ENCODE results near the gene TTC21A. TPM values are rescaled to one million over a fixed set of nuclear protein-coding genes. Genes with fewer than 3 reads are reported as not detected.
A peak's percentile ranks its signal among the peaks of the same experiment; 100 is the strongest.

TTC21A gene
- total RNA-seq, 1 experiment from 2014 or later = 1.7 TPM

DNA sequence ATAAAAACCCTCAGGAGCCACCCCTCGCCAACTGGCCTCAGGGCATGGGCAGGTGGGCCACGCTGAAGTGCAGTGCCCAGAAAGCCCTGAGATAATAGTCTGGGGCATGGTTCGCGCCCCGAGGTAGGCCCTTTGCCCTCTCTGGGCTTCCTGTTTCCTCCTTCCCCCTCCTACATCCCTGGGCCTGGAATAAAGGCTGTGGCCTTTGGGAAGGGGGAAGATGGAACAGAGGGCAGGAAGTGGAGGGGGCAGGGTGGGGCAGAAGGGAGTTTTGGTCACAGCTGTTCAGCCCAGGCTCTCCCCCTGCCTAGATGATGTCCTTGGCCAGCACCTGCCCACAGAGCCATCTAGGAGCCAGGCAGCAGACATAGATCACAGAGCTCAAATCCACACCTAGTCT, 34.6 kb downstream of the TTC21A start:
- Histone ChIP-seq H2BK15ac (ENCODE audit: low read depth, low read length) (no peak overlapping the region), H3K18ac (ENCODE audit: insufficient read length, low read depth, low read length) (no peak overlapping the region), H3K14ac (ENCODE audit: insufficient read depth, low read length) (no peak overlapping the region), H3K23ac (ENCODE audit: insufficient read length, low read depth, low read length) (no peak overlapping the region), H4K8ac (replicated peaks; ENCODE audit: insufficient read length, low read depth, low read length) (no peak overlapping the region), H3K9ac (ENCODE audit: extremely low read depth, insufficient read length, low read length) (no peak overlapping the region), H3K27me3 (ENCODE audit: insufficient read depth, low read length) (no peaks in the 10 kb centered on the region), H2AFZ (ENCODE audit: low read length) (no peak overlapping the region), H2BK120ac (ENCODE audit: low read depth, low read length, poor library complexity, severe bottlenecking) (no peak overlapping the region), H3K9me3 (ENCODE audit: control insufficient read depth, low read depth, low read length) (no peaks in the 10 kb centered on the region), H3T11ph (ENCODE audit: low read length) (no peak overlapping the region), H2BK12ac (ENCODE audit: insufficient read length, low read depth, low read length) (no peak overlapping the region), H2AK5ac (ENCODE audit: insufficient read length, low read length) (no peak overlapping the region), H3K4ac (ENCODE audit: low read depth, low read length) (no peak overlapping the region), H4K20me1 (ENCODE audit: control insufficient read depth, insufficient read depth, insufficient read length) (no peaks in the 10 kb centered on the region), H3K56ac (ENCODE audit: insufficient read length, low read depth, low read length) (no peak overlapping the region), H2BK5ac (ENCODE audit: insufficient read length, low read length) (no peak overlapping the region), H3K23me2 (ENCODE audit: insufficient read length, low read depth, low read length, poor library complexity, severe bottlenecking) (no peaks in the 10 kb centered on the region), H3K79me1 (ENCODE audit: insufficient read depth, low read depth, low read length, poor library complexity, severe bottlenecking) (no peaks in the 10 kb centered on the region), H3K4me1 (ENCODE audit: insufficient read depth, low read length) (peaks cover 5% of the 10 kb centered on the region; the same call in 1 of the 2 replicates), H3K79me2 (ENCODE audit: insufficient read depth, low read length) (no peaks in the 10 kb centered on the region), H2BK20ac (ENCODE audit: low read depth, low read length, poor library complexity, severe bottlenecking) (no peak overlapping the region), H3K27ac (ENCODE audit: insufficient read length, low read depth, low read length) (no peak overlapping the region), H4K5ac (ENCODE audit: insufficient read length, low read depth, low read length) (no peak overlapping the region), H3K4me2 (ENCODE audit: insufficient read depth, insufficient read length, low read length) (no peak overlapping the region), H4K91ac (ENCODE audit: insufficient read length, low read depth, low read length) (no peak overlapping the region)
- H3K4me1 Mint-ChIP-seq = peaks cover 7 to 12% of the 10 kb centered on the region in 2 experiments
- no peak for DNase-seq
- no peak overlapping the region for H3K4me3 Mint-ChIP-seq
- TF ChIP-seq, protein P1, sequence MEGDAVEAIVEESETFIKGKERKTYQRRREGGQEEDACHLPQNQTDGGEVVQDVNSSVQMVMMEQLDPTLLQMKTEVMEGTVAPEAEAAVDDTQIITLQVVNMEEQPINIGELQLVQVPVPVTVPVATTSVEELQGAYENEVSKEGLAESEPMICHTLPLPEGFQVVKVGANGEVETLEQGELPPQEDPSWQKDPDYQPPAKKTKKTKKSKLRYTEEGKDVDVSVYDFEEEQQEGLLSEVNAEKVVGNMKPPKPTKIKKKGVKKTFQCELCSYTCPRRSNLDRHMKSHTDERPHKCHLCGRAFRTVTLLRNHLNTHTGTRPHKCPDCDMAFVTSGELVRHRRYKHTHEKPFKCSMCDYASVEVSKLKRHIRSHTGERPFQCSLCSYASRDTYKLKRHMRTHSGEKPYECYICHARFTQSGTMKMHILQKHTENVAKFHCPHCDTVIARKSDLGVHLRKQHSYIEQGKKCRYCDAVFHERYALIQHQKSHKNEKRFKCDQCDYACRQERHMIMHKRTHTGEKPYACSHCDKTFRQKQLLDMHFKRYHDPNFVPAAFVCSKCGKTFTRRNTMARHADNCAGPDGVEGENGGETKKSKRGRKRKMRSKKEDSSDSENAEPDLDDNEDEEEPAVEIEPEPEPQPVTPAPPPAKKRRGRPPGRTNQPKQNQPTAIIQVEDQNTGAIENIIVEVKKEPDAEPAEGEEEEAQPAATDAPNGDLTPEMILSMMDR (conservative IDR thresholded peaks at IDR 0.05) = no peak
- 0 out of 7 replicates have a peak overlapping the region, but pooled peaks of 1 of the 3 experiments have one; percentile 49 for H3K27ac Mint-ChIP-seq
- peaks cover 14 to 51% (median 42%) of the 10 kb centered on the region in 3 experiments; a peak in 6 of 7 replicates for H3K36me3 Mint-ChIP-seq (ENCODE audit: insufficient read depth in 1 of 3, low read depth in 3 of 3)
- no CpG with 5 or more reads among the region's 5 CpGs for WGBS (ENCODE audit: extremely low coverage, insufficient read length, low lambda C conversion rate)
- no peaks in the 10 kb centered on the region for H3K27me3 Mint-ChIP-seq (ENCODE audit: low read depth)
- H3K9me3 Mint-ChIP-seq = no peaks in the 10 kb centered on the region
